Ramos (cell line): ENCODE results near the gene HNRNPM.

ENCODE experiments used
- in situ Hi-C: fragments of 300-500 bp; cut with MboI; formaldehyde crosslinking; loops from one replicate; pipeline ENCODE4 v1.14.3; 2022; ENCODE audit warnings: low sequenced_read_pairs; ENCODE audit not compliant: unreplicated experiment

The HNRNPM gene

DNA sequence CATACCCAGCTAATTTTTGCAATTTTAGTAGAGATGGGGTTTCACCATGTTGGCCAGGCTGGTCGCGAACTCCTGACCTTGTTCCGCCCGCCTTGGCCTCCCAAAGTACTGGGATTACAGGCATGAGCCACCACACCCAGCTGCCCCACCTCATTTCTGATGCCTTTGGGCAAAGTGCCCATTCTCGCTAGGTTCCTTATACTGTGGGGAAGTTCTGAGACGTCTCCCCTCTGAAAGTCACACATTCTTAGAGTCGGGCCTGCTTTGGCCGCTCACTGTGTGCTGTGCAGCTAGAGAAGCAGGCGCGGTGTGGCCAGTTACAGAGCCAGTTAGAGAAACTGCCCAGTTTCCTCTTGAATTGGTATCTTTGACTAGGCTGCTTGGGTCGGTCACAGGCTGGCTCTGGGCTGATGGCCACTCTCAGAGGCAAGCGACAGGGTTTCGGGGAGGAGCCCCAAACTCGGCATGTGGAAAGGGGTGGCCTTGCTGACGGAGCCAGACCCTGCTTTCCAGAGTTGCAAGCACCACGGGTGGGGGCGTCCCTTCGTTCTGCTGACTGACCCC is 39.6 kb downstream of the HNRNPM start:
- in situ Hi-C loops, result no loop called here

DNA sequence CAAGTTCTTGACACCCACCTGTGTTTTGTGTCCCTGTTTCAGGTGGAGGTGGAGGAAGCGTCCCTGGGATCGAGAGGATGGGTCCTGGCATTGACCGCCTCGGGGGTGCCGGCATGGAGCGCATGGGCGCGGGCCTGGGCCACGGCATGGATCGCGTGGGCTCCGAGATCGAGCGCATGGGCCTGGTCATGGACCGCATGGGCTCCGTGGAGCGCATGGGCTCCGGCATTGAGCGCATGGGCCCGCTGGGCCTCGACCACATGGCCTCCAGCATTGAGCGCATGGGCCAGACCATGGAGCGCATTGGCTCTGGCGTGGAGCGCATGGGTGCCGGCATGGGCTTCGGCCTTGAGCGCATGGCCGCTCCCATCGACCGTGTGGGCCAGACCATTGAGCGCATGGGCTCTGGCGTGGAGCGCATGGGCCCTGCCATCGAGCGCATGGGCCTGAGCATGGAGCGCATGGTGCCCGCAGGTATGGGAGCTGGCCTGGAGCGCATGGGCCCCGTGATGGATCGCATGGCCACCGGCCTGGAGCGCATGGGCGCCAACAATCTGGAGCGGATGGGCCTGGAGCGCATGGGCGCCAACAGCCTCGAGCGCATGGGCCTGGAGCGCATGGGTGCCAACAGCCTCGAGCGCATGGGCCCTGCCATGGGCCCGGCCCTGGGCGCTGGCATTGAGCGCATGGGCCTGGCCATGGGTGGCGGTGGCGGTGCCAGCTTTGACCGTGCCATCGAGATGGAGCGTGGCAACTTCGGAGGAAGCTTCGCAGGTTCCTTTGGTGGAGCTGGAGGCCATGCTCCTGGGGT is 41.0 kb downstream of the HNRNPM start:
- in situ Hi-C loops, result no loop called here

DNA sequence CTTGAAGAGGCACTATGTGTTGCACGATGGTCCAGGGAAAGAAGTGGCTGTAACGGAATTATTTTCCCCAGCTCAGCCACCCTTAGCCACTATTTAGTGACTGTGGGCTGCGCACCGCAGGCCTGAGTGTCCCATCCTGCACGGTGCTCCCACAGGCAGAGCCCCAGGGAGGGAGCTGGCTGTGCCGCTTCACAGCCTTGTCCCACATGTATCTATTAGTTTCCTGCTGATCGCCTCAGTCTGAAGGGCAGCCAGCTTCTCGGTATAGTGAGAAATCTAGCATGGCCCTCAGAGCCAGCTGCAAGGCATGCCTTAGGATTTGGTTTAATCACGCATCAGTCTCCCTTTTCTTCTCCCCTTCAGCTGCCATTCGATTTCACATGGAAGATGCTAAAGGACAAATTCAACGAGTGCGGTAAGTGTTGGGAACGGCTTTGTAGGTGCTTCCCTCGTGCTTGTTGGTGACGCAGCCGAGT is 41.9 kb downstream of the HNRNPM start:
- in situ Hi-C loops, result no loop called here

DNA sequence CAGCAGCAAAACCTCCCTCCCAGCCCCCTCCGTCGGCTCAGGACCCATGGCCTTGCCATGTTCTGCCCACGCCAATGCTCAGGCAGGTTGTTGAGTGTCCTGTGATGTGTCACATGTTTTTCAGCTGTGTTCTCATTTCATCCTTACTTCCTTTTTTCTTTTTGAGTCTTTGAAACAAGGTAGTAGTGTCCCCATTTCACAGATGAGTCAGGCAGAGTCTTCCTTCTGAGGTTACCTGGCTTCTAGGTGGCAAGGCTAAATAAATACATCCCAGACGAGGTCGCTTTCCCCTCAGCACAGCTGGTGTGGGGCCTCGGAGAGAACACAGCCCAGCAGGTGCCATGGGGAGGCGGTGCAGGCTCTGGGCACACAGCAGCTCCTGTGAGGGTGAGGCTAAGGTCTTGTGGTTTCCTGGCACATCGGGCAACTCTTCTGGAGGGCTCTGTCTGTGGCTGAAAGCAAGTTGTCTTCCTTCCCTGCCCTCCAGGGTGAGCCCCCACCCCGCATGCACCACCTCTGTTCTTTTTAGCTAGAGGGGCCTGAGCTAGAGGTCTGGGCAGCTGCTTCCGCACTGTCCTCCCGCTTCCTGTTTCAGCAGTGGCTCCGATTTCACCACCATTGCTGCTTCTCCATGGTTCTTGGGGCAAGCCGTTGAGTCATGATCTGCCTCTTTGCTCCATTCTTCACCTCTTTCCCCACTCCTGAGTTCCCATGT is 42.5 kb downstream of the HNRNPM start:
- in situ Hi-C loops, result no loop called here

DNA sequence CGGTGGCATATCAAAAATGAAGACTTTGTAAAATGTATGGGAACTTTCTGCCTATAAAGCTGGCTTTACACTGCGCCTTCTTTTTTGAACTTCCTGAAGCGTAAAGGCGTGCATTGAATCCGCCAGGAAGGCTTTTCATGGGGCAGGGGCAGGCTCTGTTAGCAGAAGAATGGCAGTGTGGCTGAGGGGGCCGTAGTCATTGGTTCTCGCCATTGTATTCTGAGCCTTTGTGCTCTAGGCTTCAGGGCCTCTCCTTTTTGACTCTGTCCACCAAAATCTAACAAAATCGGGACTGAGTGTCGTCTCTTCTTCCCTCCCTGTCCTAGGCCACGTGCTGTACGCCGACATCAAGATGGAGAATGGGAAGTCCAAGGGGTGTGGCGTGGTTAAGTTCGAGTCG is 43.6 kb downstream of the HNRNPM start:
- in situ Hi-C loops, result no loop called here

DNA sequence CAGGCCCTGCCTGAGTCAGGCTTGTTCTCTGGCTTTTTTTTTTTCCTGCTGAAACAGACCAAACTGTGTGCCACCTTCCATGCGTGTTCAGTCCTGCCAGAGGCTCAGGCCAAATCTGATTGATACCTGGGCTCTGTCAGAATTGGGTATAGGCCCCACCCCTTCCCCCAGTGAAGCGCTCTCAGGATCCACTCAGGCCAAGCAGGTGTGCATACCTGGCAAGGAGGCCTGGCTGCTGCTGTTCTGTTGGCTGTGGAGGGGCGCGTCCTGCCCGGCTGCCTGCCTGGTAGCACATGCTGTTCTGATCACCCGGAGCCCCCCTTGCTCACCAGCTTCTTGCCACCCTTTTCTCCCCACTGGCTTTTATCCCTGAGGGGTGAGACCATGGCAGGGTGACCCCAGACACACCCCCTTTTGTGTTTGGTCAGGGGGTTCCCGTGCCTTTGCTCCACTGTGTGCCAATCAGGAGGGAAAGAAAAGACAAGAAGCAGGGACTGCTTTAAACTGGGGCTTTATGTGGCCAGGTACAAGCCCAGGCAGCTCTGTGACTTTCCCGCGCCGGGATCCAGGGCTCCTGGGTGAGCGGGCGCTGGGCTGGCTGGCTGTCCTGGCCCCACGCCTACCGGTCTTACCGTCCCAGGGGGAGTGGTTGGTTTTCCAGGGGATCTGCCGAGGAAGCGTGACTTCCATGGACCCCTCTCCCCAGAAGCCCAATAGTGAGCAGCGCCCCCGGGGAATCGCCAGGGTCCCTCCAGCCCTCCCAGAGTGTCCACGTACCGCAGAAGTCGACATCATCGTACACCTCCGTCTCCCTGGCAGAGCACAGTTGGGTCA is 45.0 kb downstream of the HNRNPM start:
- in situ Hi-C loops, result no loop called here

DNA sequence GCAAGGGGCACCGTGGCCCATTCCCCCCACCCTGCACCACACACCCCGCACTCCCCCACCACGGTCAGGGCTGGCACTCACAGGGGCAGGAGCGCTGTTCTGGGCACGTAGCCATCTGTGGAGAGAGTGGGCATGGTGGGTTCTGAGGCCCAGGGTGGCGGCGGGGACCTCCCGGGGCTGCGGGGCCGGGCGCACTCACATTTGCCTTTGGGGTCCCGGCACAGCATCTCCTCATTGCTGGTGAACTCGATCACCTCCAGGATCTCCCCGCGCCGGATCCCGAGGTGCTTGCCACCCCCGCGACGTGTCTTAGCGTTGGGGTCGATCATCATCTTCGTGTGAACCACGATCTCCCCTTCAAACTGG is 45.6 kb downstream of the HNRNPM start:
- in situ Hi-C loops, result no loop called here

DNA sequence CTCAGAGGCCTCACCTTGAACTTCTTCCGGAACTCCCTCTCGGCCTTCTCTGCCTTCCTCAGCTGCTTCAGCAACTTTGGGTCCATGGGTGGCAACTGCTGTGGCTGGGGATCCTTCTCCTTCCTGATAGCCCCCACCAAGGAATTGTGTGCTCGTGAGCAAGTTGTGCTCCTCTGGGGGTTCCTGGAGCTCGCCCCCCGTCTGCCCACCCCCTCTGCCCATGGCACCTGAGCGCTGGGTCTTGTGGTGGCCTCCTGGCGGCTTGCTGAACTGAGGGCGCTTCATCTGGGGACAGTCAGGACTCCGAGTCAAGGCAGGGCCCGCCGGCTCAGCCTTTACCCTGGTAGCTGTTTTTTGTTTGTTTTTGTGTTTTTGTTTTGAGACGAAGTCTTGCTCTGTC is 46.1 kb downstream of the HNRNPM start:
- in situ Hi-C loops, result no loop called here

DNA sequence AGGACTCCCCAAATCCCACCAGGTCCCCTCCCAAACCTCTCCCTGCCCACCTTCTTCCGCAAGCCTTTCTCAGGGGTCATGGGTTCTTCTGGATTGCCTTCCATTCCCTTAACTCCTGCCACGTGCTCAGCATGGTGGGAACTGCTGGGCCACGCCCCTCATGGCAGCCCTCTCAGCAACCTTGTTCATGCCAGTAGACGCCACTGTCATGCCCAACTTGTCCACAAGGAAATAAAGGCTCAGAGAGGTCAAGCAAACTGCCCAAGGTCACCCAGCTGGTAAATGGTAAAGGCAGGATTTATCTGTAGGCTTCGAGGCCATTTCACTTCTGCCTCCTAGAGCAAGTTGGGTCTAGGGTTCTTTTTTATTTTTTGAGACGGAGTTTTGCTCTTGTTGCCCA is 46.8 kb downstream of the HNRNPM start:
- in situ Hi-C loops, result no loop called here

DNA sequence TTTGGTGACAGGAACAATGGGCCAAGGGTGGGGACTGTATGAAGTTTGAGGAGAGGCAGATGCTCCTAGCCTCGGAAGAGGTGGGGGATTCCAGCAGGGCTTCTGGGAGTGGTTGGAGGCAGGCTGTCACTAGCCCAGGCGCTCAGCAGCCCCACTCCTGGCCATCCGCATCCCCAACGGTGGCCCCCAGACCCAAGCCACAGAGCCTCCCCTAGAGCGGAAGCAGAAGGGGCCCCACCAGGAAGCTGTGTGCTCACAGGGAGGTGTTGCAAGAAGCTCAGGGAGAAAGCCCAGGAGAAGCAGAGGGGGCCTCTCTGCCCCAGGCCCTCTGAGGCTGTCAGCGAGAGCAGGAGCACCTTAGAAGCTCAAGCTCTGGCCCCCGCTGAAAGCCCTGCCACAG is 49.4 kb downstream of the HNRNPM start:
- in situ Hi-C loops, result no loop called here

DNA sequence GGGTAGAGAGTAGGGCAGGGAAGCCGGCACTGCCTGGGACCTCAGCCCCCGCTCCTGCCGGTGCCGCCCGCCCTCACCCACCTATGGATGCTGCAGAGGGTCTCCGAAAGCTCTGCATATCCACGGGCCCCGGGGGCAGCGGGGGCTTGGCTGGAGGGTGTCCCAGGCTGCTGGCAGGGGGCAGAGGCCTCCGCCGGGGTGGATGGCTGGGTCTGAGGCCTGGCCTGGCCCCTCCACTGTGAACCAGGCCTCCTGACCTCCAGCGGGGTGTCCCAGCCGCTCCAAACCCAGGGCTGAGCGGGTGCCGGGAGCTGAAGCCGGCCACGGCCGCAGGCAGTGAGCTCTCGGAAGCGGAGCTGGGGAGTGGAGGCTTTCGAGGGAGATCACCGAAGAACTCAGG is 53.5 kb downstream of the HNRNPM start:
- in situ Hi-C loops, result no loop called here

DNA sequence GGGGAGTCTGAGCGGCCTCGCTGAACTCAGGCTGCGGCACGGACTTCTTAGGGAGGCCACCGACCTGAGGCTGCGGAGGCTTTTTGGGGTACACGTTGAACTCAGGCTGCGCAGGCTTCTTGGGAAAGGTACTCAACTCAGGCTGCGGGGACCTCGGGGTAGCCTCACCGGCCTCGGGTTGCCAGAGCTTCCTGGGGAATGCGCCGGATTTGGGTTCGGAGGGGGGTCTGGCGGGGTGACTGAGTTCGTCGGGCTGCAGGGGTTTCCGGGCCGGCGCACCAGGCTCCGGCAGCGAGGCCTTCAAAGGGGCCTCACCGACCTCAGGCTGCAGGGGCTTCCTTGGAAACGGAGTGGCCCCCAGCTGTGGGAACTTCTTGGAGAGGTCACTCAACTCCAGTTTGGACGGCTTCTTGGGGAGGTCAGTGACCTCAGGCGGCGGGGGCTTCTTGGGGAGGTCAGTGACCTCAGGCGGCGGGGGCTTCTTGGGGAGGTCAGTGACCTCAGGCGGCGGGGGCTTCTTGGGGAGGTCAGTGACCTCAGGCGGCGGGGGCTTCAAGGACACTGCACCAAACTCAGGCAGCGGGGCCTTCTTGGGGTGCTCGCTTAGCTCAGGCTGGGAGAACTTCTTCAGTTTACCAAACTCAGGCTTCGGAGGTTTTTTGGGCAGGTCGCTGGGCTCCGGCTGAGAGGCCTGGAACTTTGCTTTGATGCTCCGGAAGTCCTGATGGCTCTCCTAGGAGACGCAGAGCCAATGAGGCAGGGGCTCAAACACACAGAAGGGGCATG is 54.5 kb downstream of the HNRNPM start:
- in situ Hi-C loops, result no loop called here

DNA sequence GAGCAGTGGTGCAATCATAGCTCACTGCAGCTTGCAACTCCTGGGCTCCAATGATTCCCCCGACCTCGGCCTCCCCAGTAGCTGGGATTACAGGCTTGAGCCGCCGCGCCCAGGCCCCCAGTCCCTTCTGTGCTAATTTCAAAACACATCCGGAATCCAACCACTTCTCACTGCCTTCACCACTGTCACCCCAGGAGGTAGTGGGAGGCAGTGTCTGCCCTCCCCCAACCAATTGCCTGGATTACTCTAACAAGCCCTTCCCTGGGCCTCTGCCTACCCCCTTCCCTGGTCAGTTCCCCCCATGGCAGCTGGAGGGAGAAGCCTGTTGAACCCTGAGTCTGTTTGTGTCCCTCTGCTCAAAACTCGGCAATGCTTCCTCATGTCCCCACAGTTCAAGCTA is 55.4 kb downstream of the HNRNPM start:
- in situ Hi-C loops, result no loop called here

DNA sequence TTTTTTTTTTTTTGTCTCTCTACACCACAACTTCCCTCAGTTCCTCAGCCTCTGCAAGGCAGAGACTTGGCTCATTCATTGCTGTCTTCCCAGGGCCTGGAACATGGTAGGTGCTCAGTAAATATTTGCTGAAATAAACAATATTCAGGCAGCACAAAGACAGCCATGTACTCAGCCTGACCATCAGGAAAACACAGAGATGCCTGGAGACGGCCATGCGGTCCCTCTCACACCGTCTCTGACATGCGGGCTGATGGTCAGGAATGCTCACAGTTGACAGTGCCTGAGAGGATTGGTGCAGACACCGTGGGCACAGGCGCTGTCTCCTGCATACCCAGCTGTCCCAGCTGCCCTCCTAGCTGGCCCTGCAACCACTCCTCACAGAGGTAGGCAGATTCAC is 56.7 kb downstream of the HNRNPM start:
- in situ Hi-C loops, result no loop called here

DNA sequence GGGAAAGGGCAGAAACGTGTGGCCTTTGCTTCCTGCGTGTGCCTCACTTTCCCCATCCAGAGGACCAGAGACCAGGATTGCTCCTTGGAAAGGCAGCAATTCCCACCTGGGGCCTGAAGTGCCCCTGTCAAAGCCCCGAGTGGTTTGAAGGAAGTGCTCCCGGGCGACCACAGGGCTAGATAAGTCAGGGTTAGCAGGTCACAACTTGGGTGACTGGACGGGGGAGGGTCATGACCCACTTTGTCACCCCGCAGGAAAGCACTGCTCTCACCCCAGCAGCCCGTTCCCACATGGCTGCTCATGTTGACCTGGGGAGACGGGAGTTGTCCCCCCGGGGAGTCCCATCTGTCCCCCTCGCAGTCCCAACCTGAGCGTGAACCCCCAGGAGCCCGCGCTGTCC is 57.2 kb downstream of the HNRNPM start:
- in situ Hi-C loops, result no loop called here

DNA sequence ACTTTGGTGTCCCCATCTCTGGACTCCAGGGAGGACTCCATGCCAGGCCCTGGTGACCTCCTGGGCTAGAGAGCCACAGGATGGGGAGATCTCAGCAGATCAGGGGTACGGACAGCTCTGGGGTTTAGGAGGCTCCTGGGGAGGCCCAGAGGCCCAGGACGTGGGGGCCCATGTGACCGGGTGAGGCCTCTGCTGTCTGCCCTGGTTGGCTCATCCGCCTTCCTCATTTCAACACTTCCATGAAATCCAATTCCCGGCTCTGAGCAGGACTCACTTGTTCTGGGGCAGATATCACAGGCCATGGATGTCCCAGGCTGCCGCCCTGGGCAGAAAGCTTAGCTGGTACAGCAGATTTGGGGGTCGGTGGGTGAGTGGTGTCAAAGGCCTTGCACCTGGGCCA is 58.7 kb downstream of the HNRNPM start:
- in situ Hi-C loops, result no loop called here

DNA sequence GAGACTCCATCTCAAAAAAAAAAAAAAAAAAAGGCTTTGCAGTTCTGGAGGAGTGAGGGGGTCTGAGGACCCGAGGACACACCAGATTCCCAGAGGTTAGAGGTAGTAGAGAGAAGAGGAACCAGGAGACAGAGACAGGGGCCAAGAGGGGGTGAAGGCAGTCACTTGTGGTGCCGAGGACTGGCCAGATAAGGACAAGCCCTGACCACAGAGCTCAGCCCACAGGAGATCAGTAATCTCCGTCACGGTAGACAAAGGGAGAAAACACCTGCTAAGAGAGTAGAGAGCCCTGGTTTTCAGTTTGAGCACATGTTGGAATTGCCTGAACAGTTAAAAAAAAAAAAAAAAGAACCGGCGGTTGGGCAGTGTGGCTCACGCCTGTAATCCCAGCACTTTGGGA is 59.4 kb downstream of the HNRNPM start:
- in situ Hi-C loops, result no loop called here

DNA sequence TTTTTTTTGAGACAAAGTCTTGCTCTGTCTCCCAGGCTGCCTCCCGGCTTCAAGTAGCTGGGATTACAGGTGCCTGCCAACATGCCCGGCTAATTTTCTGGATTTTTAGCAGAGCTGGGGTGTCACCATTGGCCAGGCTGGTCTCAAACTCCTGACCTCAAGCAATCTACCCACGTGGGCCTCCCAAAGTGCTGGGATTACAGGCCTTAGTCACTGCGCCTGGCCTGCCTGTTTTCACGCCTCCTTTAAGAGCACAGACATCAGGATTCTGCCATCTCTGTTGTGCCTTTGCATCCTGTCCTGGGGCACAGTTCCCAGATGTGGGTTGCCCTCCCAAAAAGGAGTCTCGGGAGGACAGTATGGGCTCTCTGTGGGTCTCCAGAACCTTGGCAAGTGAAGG is 60.1 kb downstream of the HNRNPM start:
- in situ Hi-C loops, result no loop called here

DNA sequence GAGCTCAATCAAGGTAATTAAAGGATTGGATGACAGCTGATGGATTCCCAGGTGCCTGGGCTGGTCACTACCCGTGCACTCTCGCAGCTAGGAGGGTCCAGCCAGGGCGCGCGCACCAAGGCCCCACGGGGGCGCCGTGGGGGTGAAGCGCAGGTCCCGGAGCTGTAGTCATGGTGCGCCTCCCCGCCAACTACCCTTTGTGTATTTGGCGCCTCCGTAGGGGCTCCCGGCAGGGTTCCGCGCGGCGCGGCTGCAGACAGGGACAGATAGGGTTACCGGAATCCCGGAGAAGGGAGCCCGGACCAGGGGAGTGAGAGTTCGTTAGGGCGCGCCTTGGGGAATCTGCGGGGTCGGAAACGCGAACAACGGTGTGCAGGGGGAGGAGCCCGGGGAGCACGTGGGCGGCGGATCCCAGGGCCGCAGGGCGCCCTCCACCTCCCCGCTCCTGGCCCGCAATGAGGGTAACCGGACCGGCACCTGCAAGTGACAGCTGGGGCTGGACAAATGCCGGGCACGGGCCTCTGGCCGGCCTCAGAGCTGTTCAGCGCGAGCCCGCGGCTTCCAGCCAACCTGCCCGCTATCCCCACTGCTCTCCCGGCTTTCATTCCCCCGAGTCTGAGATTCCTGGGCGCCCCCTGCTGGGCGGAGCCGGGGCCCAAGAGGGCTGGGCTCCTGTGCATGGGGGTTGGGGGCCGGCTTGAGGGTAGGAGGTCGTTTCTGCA is 61.1 kb downstream of the HNRNPM start:
- in situ Hi-C loops, result no loop called here
